HG03439 (cell line): ENCODE measurements around the gene GLG1.

Experiments
- ATAC-seq: cut with Tn5 transposase; IDR thresholded peaks from one replicate; pipeline ENCODE4 v1.9.1; 2021; ENCODE audit warnings: mild to moderate bottlenecking, moderate library complexity; ENCODE audit not compliant: unreplicated experiment

GLG1 gene

GRCh38 chr16:74611721-74612120 lies 4.8 kb upstream of the GLG1 start:
- ATAC-seq: no peak

- no peak for ATAC-seq
Measured at GRCh38 chr16:74608944-74609343, 2.0 kb upstream of the GLG1 start.

GRCh38 chr16:74608381-74608780 lies 1.5 kb upstream of the GLG1 start:
- no peak for ATAC-seq

- no peak for ATAC-seq
Measured at GRCh38 chr16:74607962-74608356, 1.0 kb upstream of the GLG1 start.

- ATAC-seq: peak; percentile 11
Measured at GRCh38 chr16:74607310-74607961, 522 bp upstream of the GLG1 start.

- ATAC-seq: no peak
Measured at GRCh38 chr16:74605746-74606520, 981 bp downstream of the GLG1 start.

GRCh38 chr16:74605332-74605731 lies 1.6 kb downstream of the GLG1 start:
- ATAC-seq: no peak

GRCh38 chr16:74603848-74604247 lies 3.1 kb downstream of the GLG1 start:
- no peak for ATAC-seq

GRCh38 chr16:74601126-74601871 lies 5.6 kb downstream of the GLG1 start:
- ATAC-seq: no peak

GRCh38 chr16:74596586-74596985 lies 10.3 kb downstream of the GLG1 start:
- no peak for ATAC-seq

- no peak for ATAC-seq
Measured at GRCh38 chr16:74592847-74593246, 14.1 kb downstream of the GLG1 start.

- ATAC-seq: no peak
Measured at GRCh38 chr16:74591876-74592650, 14.9 kb downstream of the GLG1 start.

- no peak for ATAC-seq
Measured at GRCh38 chr16:74586948-74587347, 20.0 kb downstream of the GLG1 start.

GRCh38 chr16:74585846-74586443 lies 21.0 kb downstream of the GLG1 start:
- ATAC-seq: no peak

GRCh38 chr16:74583926-74584666 lies 22.8 kb downstream of the GLG1 start:
- ATAC-seq: no peak

- ATAC-seq: no peak
Measured at GRCh38 chr16:74582970-74583369, 23.9 kb downstream of the GLG1 start.

- no peak for ATAC-seq
Measured at GRCh38 chr16:74580833-74581232, 26.1 kb downstream of the GLG1 start.

GRCh38 chr16:74578838-74579237 lies 28.1 kb downstream of the GLG1 start:
- no peak for ATAC-seq

- no peak for ATAC-seq
Measured at GRCh38 chr16:74578433-74578832, 28.5 kb downstream of the GLG1 start.

GRCh38 chr16:74577882-74578366 lies 29.0 kb downstream of the GLG1 start:
- ATAC-seq: peak; percentile 52
